HG03378 (cell line): ENCODE results near the gene TMBIM1.

Experiments used
- ATAC-seq: cut with Tn5 transposase; IDR thresholded peaks from one replicate; pipeline ENCODE4 v1.9.1; 2021; ENCODE audit warnings: mild to moderate bottlenecking, moderate library complexity; ENCODE audit not compliant: unreplicated experiment

The TMBIM1 gene

GRCh38 chr2:218293715-218294429 is 1.6 kb upstream of the TMBIM1 start:
- ATAC-seq: no peak

GRCh38 chr2:218291318-218292047 is 820 bp downstream of the TMBIM1 start:
- no peak for ATAC-seq

- ATAC-seq: peak; percentile 48
These were observed 1.7 kb downstream of the TMBIM1 start for GRCh38 chr2:218290316-218291261.

GRCh38 chr2:218289639-218290315 is 2.5 kb downstream of the TMBIM1 start:
- ATAC-seq: no peak

- peak; percentile 57 for ATAC-seq
These were observed 5.5 kb downstream of the TMBIM1 start for GRCh38 chr2:218286570-218287459.

- no peak for ATAC-seq
These were observed 6.7 kb downstream of the TMBIM1 start for GRCh38 chr2:218285604-218286003.

- peak; percentile 32 for ATAC-seq
These were observed 8.0 kb downstream of the TMBIM1 start for GRCh38 chr2:218284106-218284811.

GRCh38 chr2:218282173-218282991 is 9.9 kb downstream of the TMBIM1 start:
- ATAC-seq: no peak

- no peak for ATAC-seq
These were observed 10.9 kb downstream of the TMBIM1 start for GRCh38 chr2:218281449-218281848.

- ATAC-seq: no peak
These were observed 11.9 kb downstream of the TMBIM1 start for GRCh38 chr2:218280260-218280870.

- no peak for ATAC-seq
These were observed 13.6 kb downstream of the TMBIM1 start for GRCh38 chr2:218278531-218279360.

GRCh38 chr2:218277921-218278320 is 14.4 kb downstream of the TMBIM1 start:
- no peak for ATAC-seq

GRCh38 chr2:218276986-218277755 is 15.1 kb downstream of the TMBIM1 start:
- ATAC-seq: no peak

- ATAC-seq: no peak
These were observed 16.8 kb downstream of the TMBIM1 start for GRCh38 chr2:218275371-218276072.

GRCh38 chr2:218274586-218274985 is 17.7 kb downstream of the TMBIM1 start:
- no peak for ATAC-seq

- no peak for ATAC-seq
These were observed 18.4 kb downstream of the TMBIM1 start for GRCh38 chr2:218273908-218274249.
